ENCODE measurements around the gene ALB. TPM values are rescaled to one million over a fixed set of nuclear protein-coding genes. Genes with fewer than 3 reads are reported as not detected.

Gene ALB
- total RNA-seq, 1 donor from 2014 or later, result not detected

- no peak for DNase-seq (ENCODE audit: low spot score)
- H3K9me3 Mint-ChIP-seq, result no peaks in the 10 kb centered on the region
- H3K4me1 Mint-ChIP-seq (ENCODE audit: low read depth), result no peaks in the 10 kb centered on the region
- no peak overlapping the region for H3K4me3 Mint-ChIP-seq (ENCODE audit: low read depth)
- H3K27ac Mint-ChIP-seq, result no peak overlapping the region
- intact Hi-C loops (cut with micrococcal nuclease), result no loop called here
- H3K36me3 Mint-ChIP-seq (ENCODE audit: low read depth), result no peaks in the 10 kb centered on the region
- no peaks in the 10 kb centered on the region for H3K27me3 Mint-ChIP-seq (ENCODE audit: low read depth)
Measured at GRCh38 chr4:73423184-73423583, 19.1 kb downstream of the ALB start.

- no peak overlapping the region for H3K4me3 Mint-ChIP-seq (ENCODE audit: low read depth)
- no peaks in the 10 kb centered on the region for H3K27me3 Mint-ChIP-seq (ENCODE audit: low read depth)
- H3K27ac Mint-ChIP-seq, result no peak overlapping the region
- H3K36me3 Mint-ChIP-seq (ENCODE audit: low read depth), result no peaks in the 10 kb centered on the region
- intact Hi-C loops (cut with micrococcal nuclease), result no loop called here
- no peaks in the 10 kb centered on the region for H3K9me3 Mint-ChIP-seq
- H3K4me1 Mint-ChIP-seq (ENCODE audit: low read depth), result no peaks in the 10 kb centered on the region
- DNase-seq (ENCODE audit: low spot score), result no peak
Measured at GRCh38 chr4:73426666-73427065, 22.6 kb downstream of the ALB start.

GRCh38 chr4:73429118-73429517, 25.0 kb downstream of the ALB start:
- Mint-ChIP-seq H3K27ac (no peak overlapping the region), H3K27me3 (ENCODE audit: low read depth) (no peaks in the 10 kb centered on the region), H3K9me3 (no peaks in the 10 kb centered on the region), H3K4me1 (ENCODE audit: low read depth) (no peaks in the 10 kb centered on the region), H3K4me3 (ENCODE audit: low read depth) (no peak overlapping the region), H3K36me3 (ENCODE audit: low read depth) (no peaks in the 10 kb centered on the region)
- no peak for DNase-seq (ENCODE audit: low spot score)
- intact Hi-C loops (cut with micrococcal nuclease), result no loop called here

- Mint-ChIP-seq H3K27ac (no peak overlapping the region), H3K9me3 (no peaks in the 10 kb centered on the region), H3K36me3 (ENCODE audit: low read depth) (no peaks in the 10 kb centered on the region), H3K4me3 (ENCODE audit: low read depth) (no peak overlapping the region), H3K27me3 (ENCODE audit: low read depth) (no peaks in the 10 kb centered on the region), H3K4me1 (ENCODE audit: low read depth) (no peaks in the 10 kb centered on the region)
- no peak for DNase-seq (ENCODE audit: low spot score)
- intact Hi-C loops (cut with micrococcal nuclease), result no loop called here
Measured at GRCh38 chr4:73429826-73430587, 25.9 kb downstream of the ALB start.

- Mint-ChIP-seq H3K4me3 (ENCODE audit: low read depth) (no peak overlapping the region), H3K27ac (no peak overlapping the region), H3K36me3 (ENCODE audit: low read depth) (no peaks in the 10 kb centered on the region), H3K27me3 (ENCODE audit: low read depth) (no peaks in the 10 kb centered on the region), H3K4me1 (ENCODE audit: low read depth) (no peaks in the 10 kb centered on the region), H3K9me3 (no peaks in the 10 kb centered on the region)
- intact Hi-C loops (cut with micrococcal nuclease), result no loop called here
- DNase-seq (ENCODE audit: low spot score), result no peak
Measured at GRCh38 chr4:73431813-73432168, 27.7 kb downstream of the ALB start.

GRCh38 chr4:73432169-73433000, 28.3 kb downstream of the ALB start:
- H3K4me3 Mint-ChIP-seq (ENCODE audit: low read depth), result no peak overlapping the region
- no peaks in the 10 kb centered on the region for H3K36me3 Mint-ChIP-seq (ENCODE audit: low read depth)
- H3K4me1 Mint-ChIP-seq (ENCODE audit: low read depth), result no peaks in the 10 kb centered on the region
- no peaks in the 10 kb centered on the region for H3K27me3 Mint-ChIP-seq (ENCODE audit: low read depth)
- intact Hi-C loops (cut with micrococcal nuclease), result no loop called here
- H3K9me3 Mint-ChIP-seq, result no peaks in the 10 kb centered on the region
- H3K27ac Mint-ChIP-seq, result no peak overlapping the region
- no peak for DNase-seq (ENCODE audit: low spot score)

- Mint-ChIP-seq H3K4me1 (ENCODE audit: low read depth) (no peaks in the 10 kb centered on the region), H3K36me3 (ENCODE audit: low read depth) (no peaks in the 10 kb centered on the region), H3K9me3 (no peaks in the 10 kb centered on the region), H3K27ac (no peak overlapping the region), H3K27me3 (ENCODE audit: low read depth) (peaks cover 1% of the 10 kb centered on the region), H3K4me3 (ENCODE audit: low read depth) (no peak overlapping the region)
- DNase-seq (ENCODE audit: low spot score), result no peak
- intact Hi-C loops (cut with micrococcal nuclease), result no loop called here
Measured at GRCh38 chr4:73433140-73433539, 29.1 kb downstream of the ALB start.

- Mint-ChIP-seq H3K36me3 (ENCODE audit: low read depth) (no peaks in the 10 kb centered on the region), H3K27me3 (ENCODE audit: low read depth) (peaks cover 2% of the 10 kb centered on the region), H3K27ac (no peak overlapping the region), H3K4me1 (ENCODE audit: low read depth) (no peaks in the 10 kb centered on the region), H3K9me3 (no peaks in the 10 kb centered on the region), H3K4me3 (ENCODE audit: low read depth) (no peak overlapping the region)
- intact Hi-C loops (cut with micrococcal nuclease), result no loop called here
- no peak for DNase-seq (ENCODE audit: low spot score)
Measured at GRCh38 chr4:73434311-73434710, 30.2 kb downstream of the ALB start.

- H3K4me3 Mint-ChIP-seq (ENCODE audit: low read depth), result no peak within 1 kb of the TSS
- no peak for DNase-seq (ENCODE audit: low spot score)
- H3K27ac Mint-ChIP-seq, result no peak within 1 kb of the TSS
- peaks cover 2% of the 10 kb centered on the region for H3K27me3 Mint-ChIP-seq (ENCODE audit: low read depth)
- no peaks in the 10 kb centered on the region for H3K36me3 Mint-ChIP-seq (ENCODE audit: low read depth)
- intact Hi-C loops (cut with micrococcal nuclease), result no loop called here
- no peaks in the 10 kb centered on the region for H3K9me3 Mint-ChIP-seq
- no peaks in the 10 kb centered on the region for H3K4me1 Mint-ChIP-seq (ENCODE audit: low read depth)
Measured at GRCh38 chr4:73435984-73436383, 31.9 kb downstream of the ALB start, which contains the start of gene AFP. Gene AFP, plus strand, starts transcription at chr4:73436221. Its CDS starts 42 bp downstream, at chr4:73436263.

GRCh38 chr4:73436674-73437557, 32.8 kb downstream of the ALB start:
- intact Hi-C loops (cut with micrococcal nuclease), result no loop called here
- peaks cover 2% of the 10 kb centered on the region for H3K27me3 Mint-ChIP-seq (ENCODE audit: low read depth)
- H3K4me1 Mint-ChIP-seq (ENCODE audit: low read depth), result no peaks in the 10 kb centered on the region
- no peaks in the 10 kb centered on the region for H3K36me3 Mint-ChIP-seq (ENCODE audit: low read depth)
- H3K27ac Mint-ChIP-seq, result no peak overlapping the region
- no peak for DNase-seq (ENCODE audit: low spot score)
- H3K9me3 Mint-ChIP-seq, result no peaks in the 10 kb centered on the region
- H3K4me3 Mint-ChIP-seq (ENCODE audit: low read depth), result no peak overlapping the region

- DNase-seq (ENCODE audit: low spot score), result no peak
- intact Hi-C loops (cut with micrococcal nuclease), result no loop called here
- H3K36me3 Mint-ChIP-seq (ENCODE audit: low read depth), result no peaks in the 10 kb centered on the region
- H3K27me3 Mint-ChIP-seq (ENCODE audit: low read depth), result peaks cover 6% of the 10 kb centered on the region
- no peak overlapping the region for H3K4me3 Mint-ChIP-seq (ENCODE audit: low read depth)
- H3K27ac Mint-ChIP-seq, result no peak overlapping the region
- H3K4me1 Mint-ChIP-seq (ENCODE audit: low read depth), result no peaks in the 10 kb centered on the region
- no peaks in the 10 kb centered on the region for H3K9me3 Mint-ChIP-seq
Measured at GRCh38 chr4:73437558-73437956, 33.5 kb downstream of the ALB start.

- Mint-ChIP-seq H3K27ac (no peak overlapping the region), H3K4me3 (ENCODE audit: low read depth) (no peak overlapping the region), H3K9me3 (no peaks in the 10 kb centered on the region), H3K4me1 (ENCODE audit: low read depth) (no peaks in the 10 kb centered on the region), H3K36me3 (ENCODE audit: low read depth) (no peaks in the 10 kb centered on the region), H3K27me3 (ENCODE audit: low read depth) (peaks cover 7% of the 10 kb centered on the region)
- no peak for DNase-seq (ENCODE audit: low spot score)
- intact Hi-C loops (cut with micrococcal nuclease), result no loop called here
Measured at GRCh38 chr4:73438048-73438447, 34.0 kb downstream of the ALB start.
